ENCODE measurements around the gene EXTL2.
"Not testable (repeated sequence)": the region's sequence is repeated elsewhere in the genome, so short reads cannot be mapped to it uniquely, and the experiment has no call there.

The EXTL2 gene

GRCh38 chr1:100860397-100860991 is 34.1 kb downstream of the EXTL2 start:
- no peak for DNase-seq (ENCODE audit: low read depth)

- DNase-seq (ENCODE audit: low read depth): not testable (repeated sequence)
These were observed 39.5 kb downstream of the EXTL2 start for GRCh38 chr1:100855116-100855515.

- no peak for DNase-seq (ENCODE audit: low read depth)
These were observed 41.7 kb downstream of the EXTL2 start for GRCh38 chr1:100852976-100853375.

GRCh38 chr1:100851726-100852125 is 42.9 kb downstream of the EXTL2 start:
- no peak for DNase-seq (ENCODE audit: low read depth)

- no peak for DNase-seq (ENCODE audit: low read depth)
These were observed 47.1 kb downstream of the EXTL2 start for GRCh38 chr1:100847361-100848082.

- not testable (repeated sequence) for DNase-seq (ENCODE audit: low read depth)
These were observed 51.5 kb downstream of the EXTL2 start for GRCh38 chr1:100843160-100843559.

- no peak for DNase-seq (ENCODE audit: low read depth)
These were observed 58.5 kb downstream of the EXTL2 start for GRCh38 chr1:100835866-100836842.

GRCh38 chr1:100834777-100835660 is 59.6 kb downstream of the EXTL2 start:
- DNase-seq (ENCODE audit: low read depth): no peak

GRCh38 chr1:100832694-100833428 is 61.8 kb downstream of the EXTL2 start:
- DNase-seq (ENCODE audit: low read depth): no peak

- not testable (repeated sequence) for DNase-seq (ENCODE audit: low read depth)
These were observed 69.0 kb downstream of the EXTL2 start for GRCh38 chr1:100825666-100826065.
